A673 (cell line): ENCODE measurements around the gene UTS2R.

Experiments
- CTCF ChIP-seq: fragments of 300-800, 200-600 bp; sonication (generic); conservative IDR thresholded peaks from 2 replicates; pipeline ENCODE4 v1.5.1; 2017; ENCODE audit warnings: low read depth, mild to moderate bottlenecking, antibody characterized with exemption, low read length, moderate library complexity, mixed read lengths
- EZH2 ChIP-seq: fragments of 200-600 bp; sonication (generic); IDR thresholded peaks from 2 replicates; pipeline ENCODE4 v1.6.1; 2017; ENCODE audit warnings: borderline replicate concordance, low read depth, mild to moderate bottlenecking, mixed read lengths, antibody characterized with exemption, low read length; ENCODE audit not compliant: poor library complexity, severe bottlenecking

DNA sequence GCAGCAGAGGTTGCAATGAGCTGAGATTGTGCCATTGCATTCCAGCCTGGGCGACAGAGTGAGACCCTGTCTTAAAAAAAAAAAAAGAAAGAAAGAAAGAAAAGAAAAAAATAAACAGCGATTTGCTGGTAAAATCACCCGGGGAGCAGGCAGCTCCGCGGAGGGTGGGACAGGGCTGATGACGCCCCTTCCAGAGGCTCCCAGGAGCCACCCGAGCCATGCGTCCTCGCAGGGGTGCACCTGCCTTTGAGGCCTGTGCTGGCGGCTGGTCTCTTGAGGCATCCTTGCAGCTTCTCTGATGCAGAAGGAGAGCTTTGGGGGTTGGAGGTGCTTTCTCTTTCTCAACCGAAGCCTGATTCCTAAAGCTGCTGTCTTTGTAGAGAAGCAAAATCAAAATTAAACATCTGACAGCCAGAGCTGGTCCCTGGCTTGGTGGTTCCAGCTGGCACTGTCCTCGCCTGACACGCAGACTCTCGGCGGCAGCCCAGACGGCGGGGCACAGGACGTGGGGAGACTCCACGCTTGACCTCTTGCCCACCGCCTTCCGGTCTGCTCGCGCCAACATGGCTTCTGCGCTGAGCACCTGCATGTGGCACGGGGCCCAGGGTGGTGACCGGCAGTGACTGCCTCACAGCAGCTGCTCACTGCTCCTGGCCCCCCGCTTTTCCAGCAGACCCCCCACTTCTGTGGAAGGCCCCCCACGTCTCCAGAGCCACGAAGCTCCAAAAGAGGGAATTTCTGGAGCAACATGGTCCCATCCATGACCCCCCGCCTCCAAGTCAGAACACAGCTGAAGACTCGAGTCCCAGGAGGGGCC lies 6.6 kb downstream of the UTS2R start:
- TF ChIP-seq CTCF (no peak), EZH2 (no peak)
